Measurements from ENCODE around the gene NPLOC4. TPM values are rescaled to one million over a fixed set of nuclear protein-coding genes. Genes with fewer than 3 reads are reported as not detected.
A peak's percentile ranks its signal among the peaks of the same experiment; 100 is the strongest.

The NPLOC4 gene
- total and polyA plus RNA-seq, 2 of the 13 experiments (the other 11 are each of a cell fraction or from before 2014, with no cell fraction given): 57.0 to 97.0 TPM

DNA sequence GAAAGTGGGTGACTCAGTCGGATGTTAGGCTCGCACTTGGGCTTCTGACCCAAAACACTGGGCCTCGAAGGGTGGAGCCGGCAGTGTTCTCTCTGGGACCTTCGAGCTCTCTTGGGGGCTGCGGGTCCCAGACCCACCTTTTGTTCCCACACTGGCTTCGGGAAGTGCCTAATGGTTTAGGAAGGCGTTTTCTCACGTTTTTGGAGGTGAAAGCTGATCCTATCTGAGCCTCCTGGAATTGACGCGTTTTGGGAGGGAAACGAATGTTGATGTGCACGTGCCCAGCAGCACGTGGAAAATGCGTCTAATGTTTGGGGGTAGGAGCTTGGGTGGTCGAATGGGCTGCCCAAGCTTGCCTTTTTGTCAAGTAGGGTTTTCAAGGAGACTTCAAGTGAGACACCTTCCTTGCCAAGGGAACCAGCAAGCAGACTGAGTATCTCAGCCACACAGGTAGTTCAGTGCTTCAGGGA is 47.6 kb upstream of the NPLOC4 start (continued):
- TF ChIP-seq ZNF407 (CRISPR knock-in tag; IDR thresholded peaks at IDR 0.05; ENCODE audit: not compliant biosample characterization) (no peak), STAT5B (CRISPR knock-in tag; IDR thresholded peaks at IDR 0.05) (no peak), ZNF543 (CRISPR knock-in tag; IDR thresholded peaks at IDR 0.05) (0 out of 2 replicates have a peak, but pooled peaks have one; percentile 25), ZNF773 (CRISPR knock-in tag; IDR thresholded peaks at IDR 0.05; ENCODE audit: borderline replicate concordance) (no peak), ZNF317 (CRISPR knock-in tag; IDR thresholded peaks at IDR 0.05) (no peak), KAT7 (CRISPR knock-in tag; IDR thresholded peaks at IDR 0.05; ENCODE audit: borderline replicate concordance) (no peak), FOXP1 (IDR thresholded peaks at IDR 0.05) (no peak), FOXP1 (CRISPR knock-in tag; IDR thresholded peaks at IDR 0.05) (no peak), ZIK1 (CRISPR knock-in tag; IDR thresholded peaks at IDR 0.05; ENCODE audit: borderline replicate concordance, low read depth) (peak; percentile 9; the same call in 1 of the 2 replicates), PLRG1 (conservative IDR thresholded peaks at IDR 0.05) (no peak), ZNF468 (CRISPR knock-in tag; IDR thresholded peaks at IDR 0.05) (no peak), BCL3 (CRISPR knock-in tag; IDR thresholded peaks at IDR 0.05) (peak; percentile 12; the same call in 1 of the 2 replicates), GMEB1 (CRISPR knock-in tag; IDR thresholded peaks at IDR 0.05; ENCODE audit: borderline replicate concordance) (no peak), ZNF136 (CRISPR knock-in tag; IDR thresholded peaks at IDR 0.05; ENCODE audit: low read depth) (no peak), ZBTB34 (CRISPR knock-in tag; IDR thresholded peaks at IDR 0.05) (no peak)
- TF ChIP-seq, protein P1, sequence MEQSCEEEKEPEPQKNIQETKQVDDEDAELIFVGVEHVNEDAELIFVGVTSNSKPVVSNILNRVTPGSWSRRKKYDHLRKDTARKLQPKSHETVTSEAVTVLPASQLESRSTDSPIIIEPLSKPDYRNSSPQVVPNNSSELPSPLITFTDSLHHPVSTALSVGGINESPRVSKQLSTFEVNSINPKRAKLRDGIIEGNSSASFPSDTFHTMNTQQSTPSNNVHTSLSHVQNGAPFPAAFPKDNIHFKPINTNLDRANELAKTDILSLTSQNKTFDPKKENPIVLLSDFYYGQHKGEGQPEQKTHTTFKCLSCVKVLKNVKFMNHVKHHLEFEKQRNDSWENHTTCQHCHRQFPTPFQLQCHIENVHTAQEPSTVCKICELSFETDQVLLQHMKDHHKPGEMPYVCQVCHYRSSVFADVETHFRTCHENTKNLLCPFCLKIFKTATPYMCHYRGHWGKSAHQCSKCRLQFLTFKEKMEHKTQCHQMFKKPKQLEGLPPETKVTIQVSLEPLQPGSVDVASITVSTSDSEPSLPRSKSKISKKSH (CRISPR knock-in tag; IDR thresholded peaks at IDR 0.05; ENCODE audit: borderline replicate concordance): no peak

All from HepG2 (cell line).